Ishikawa (cell line): ENCODE data around the gene PAPOLG.

Source experiments
- EP300 ChIP-seq: IDR thresholded peaks from 2 replicates; pipeline ENCODE4 v1.6.1; 2012; ENCODE audit warnings: borderline replicate concordance
- TAF1 ChIP-seq: IDR thresholded peaks from 2 replicates; pipeline ENCODE4 v1.6.1; 2012; ENCODE audit warnings: low read depth, mild to moderate bottlenecking
- TCF12 ChIP-seq: IDR thresholded peaks from 2 replicates; pipeline ENCODE4 v1.6.1; 2012; ENCODE audit warnings: low read depth
- YY1 ChIP-seq: IDR thresholded peaks from 2 replicates; pipeline ENCODE4 v1.6.1; 2012; ENCODE audit warnings: low read depth
- TF ChIP-seq, protein P1 (sequence below): IDR thresholded peaks from 2 replicates; pipeline ENCODE4 v1.6.1; 2012
- TF ChIP-seq, protein P2 (sequence below): IDR thresholded peaks from 2 replicates; pipeline ENCODE4 v1.6.1; 2012
- TF ChIP-seq, protein P3 (sequence below): IDR thresholded peaks from 2 replicates; pipeline ENCODE4 v1.6.1; 2012; ENCODE audit warnings: low read depth, mild to moderate bottlenecking

DNA sequence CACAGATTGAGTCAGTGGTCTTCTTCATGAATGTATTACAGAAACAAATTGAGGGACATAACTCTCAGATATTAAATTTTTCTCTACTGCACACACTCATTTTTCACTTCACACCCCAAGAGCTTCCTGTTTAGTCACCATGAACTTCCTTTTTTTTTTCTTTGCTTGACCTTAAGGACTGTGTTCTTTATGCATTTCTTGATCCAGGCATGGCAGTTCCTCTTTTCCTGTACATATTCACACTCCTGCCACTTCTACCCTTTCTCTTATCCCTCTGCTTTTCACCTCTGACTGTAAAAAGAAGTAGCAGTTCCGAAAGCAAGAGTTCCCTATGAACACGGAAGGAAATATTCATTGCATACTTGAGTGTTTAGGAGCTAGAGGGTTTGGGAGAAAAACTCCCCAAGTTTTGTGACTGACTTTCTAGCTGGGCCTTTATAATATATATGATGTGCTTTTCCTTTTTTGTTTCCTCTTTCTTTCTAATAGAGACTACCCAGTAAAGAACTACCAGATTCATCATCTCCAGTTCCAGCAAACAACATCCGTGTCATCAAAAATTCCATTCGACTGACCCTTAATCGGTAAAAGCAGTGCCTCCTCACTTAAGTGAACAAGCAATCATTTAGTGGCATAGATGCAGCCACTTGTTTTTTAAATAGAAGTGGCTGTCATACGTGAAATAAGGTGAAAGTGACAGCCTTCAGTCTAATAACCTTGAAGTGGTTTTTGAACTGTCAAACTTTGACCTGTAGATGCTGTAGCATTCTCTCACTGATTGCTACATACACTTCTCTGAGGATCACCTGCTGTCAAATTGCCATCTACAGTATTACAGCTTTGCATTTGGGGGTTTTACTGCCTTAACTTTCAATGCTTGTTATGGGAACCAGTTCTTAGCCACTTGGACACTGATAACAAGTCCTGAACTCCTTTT is 40.8 kb downstream of the PAPOLG start:
- TF ChIP-seq, protein P1, sequence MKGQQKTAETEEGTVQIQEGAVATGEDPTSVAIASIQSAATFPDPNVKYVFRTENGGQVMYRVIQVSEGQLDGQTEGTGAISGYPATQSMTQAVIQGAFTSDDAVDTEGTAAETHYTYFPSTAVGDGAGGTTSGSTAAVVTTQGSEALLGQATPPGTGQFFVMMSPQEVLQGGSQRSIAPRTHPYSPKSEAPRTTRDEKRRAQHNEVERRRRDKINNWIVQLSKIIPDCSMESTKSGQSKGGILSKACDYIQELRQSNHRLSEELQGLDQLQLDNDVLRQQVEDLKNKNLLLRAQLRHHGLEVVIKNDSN = no peak
- TF ChIP-seq, protein P2, sequence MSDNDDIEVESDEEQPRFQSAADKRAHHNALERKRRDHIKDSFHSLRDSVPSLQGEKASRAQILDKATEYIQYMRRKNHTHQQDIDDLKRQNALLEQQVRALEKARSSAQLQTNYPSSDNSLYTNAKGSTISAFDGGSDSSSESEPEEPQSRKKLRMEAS = no peak
- TF ChIP-seq, protein P3, sequence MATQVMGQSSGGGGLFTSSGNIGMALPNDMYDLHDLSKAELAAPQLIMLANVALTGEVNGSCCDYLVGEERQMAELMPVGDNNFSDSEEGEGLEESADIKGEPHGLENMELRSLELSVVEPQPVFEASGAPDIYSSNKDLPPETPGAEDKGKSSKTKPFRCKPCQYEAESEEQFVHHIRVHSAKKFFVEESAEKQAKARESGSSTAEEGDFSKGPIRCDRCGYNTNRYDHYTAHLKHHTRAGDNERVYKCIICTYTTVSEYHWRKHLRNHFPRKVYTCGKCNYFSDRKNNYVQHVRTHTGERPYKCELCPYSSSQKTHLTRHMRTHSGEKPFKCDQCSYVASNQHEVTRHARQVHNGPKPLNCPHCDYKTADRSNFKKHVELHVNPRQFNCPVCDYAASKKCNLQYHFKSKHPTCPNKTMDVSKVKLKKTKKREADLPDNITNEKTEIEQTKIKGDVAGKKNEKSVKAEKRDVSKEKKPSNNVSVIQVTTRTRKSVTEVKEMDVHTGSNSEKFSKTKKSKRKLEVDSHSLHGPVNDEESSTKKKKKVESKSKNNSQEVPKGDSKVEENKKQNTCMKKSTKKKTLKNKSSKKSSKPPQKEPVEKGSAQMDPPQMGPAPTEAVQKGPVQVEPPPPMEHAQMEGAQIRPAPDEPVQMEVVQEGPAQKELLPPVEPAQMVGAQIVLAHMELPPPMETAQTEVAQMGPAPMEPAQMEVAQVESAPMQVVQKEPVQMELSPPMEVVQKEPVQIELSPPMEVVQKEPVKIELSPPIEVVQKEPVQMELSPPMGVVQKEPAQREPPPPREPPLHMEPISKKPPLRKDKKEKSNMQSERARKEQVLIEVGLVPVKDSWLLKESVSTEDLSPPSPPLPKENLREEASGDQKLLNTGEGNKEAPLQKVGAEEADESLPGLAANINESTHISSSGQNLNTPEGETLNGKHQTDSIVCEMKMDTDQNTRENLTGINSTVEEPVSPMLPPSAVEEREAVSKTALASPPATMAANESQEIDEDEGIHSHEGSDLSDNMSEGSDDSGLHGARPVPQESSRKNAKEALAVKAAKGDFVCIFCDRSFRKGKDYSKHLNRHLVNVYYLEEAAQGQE = no peak
- TF ChIP-seq TCF12 (no peak), YY1 (no peak), TAF1 (no peak), EP300 (no peak)
